SK-N-SH (cell line): ENCODE data around the gene SUCLG2.

Experiments used
- EZH2phosphoT487 ChIP-seq: fragments of 200-600 bp; sonication (generic); IDR thresholded peaks from 2 replicates; pipeline ENCODE4 v1.6.1; 2017; ENCODE audit warnings: low read depth, mixed run types, mild to moderate bottlenecking, antibody characterized with exemption, moderate library complexity, borderline replicate concordance
- ZBTB33 ChIP-seq: IDR thresholded peaks from 2 replicates; pipeline ENCODE4 v1.4.0; 2012; ENCODE audit warnings: low read depth, borderline replicate concordance

DNA sequence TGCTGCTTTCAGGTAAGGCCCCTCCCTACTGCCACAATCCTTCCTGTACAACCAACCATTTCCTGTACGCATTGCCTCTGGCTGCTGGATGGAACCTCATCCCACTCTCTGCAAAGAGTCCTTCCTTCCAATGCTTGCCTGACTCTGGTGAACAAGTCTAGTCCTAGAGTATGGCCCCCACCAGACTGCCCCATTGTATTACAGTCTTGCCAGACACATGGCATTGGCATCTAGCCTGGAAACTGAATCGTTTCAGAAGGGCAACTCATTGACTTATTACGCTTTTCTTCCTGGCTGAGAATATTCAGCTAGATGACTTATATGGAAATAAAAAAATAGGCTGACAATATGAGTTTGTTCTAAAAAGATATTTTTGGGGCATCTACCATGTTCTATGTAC is 170.3 kb downstream of the SUCLG2 start:
- TF ChIP-seq EZH2phosphoT487 (no peak), ZBTB33 (no peak)
